Activated naive CD4-positive, alpha-beta T cell treated with anti-CD3 and anti-CD28 coated beads, Interleukin-2, amount 10 ng/mL, durations not matched to agents 7 days and 5 days (primary cell): ENCODE data around the gene ZMYM3.
"Not testable (repeated sequence)": the region's sequence is repeated elsewhere in the genome, so short reads cannot be mapped to it uniquely, and the experiment has no call there.

Source experiments
- CTCF ChIA-PET: fragments of 350-600 bp; sonication (Branson Sonifier 250); formaldehyde crosslinking; loops from one replicate; lab custom pipeline; 2021; ENCODE audit warnings: antibody characterized with exemption; lab: Charles Lee
- DNase-seq: peaks from one replicate; pipeline ENCODE4 v3.0.0-alpha.2; 2020
- H3K27ac Mint-ChIP-seq: one replicate; pipeline ENCODE4 v1.8.0; 2021; ENCODE audit warnings: mild to moderate bottlenecking, moderate library complexity, mixed read lengths
- H3K27me3 Mint-ChIP-seq: one replicate; pipeline ENCODE4 v1.8.0; 2021; ENCODE audit warnings: mild to moderate bottlenecking, mixed read lengths
- H3K36me3 Mint-ChIP-seq: one replicate; pipeline ENCODE4 v1.8.0; 2021; ENCODE audit warnings: mixed read lengths
- H3K4me1 Mint-ChIP-seq: one replicate; pipeline ENCODE4 v1.8.0; 2021; ENCODE audit warnings: mixed read lengths
- H3K4me3 Mint-ChIP-seq: one replicate; pipeline ENCODE4 v1.8.0; 2021; ENCODE audit warnings: mild to moderate bottlenecking, moderate library complexity, mixed read lengths
- H3K9me3 Mint-ChIP-seq: one replicate; pipeline ENCODE4 v1.8.0; 2021; ENCODE audit warnings: mixed read lengths

Gene ZMYM3

GRCh38 chrX:71254092-71254963, at the start of gene ZMYM3:
Gene ZMYM3 (minus strand): TSS chrX:71254140. CDS start chrX:71253255, 885 bp downstream.
- CTCF ChIA-PET = interaction anchor here (0.7 to 2.1 kb wide), 3 partner anchors 29 to 131 kb away, joined by 3 to 6 read pairs (median 3); partner anchors contain the start of gene NONO
- peak; percentile 87 for DNase-seq
- Mint-ChIP-seq H3K4me3 (peak within 1 kb of the TSS; percentile 93), H3K9me3 (no peaks in the 10 kb centered on the region), H3K27me3 (no peaks in the 10 kb centered on the region), H3K36me3 (peaks cover 7% of the 10 kb centered on the region), H3K4me1 (peaks cover 41% of the 10 kb centered on the region), H3K27ac (peak within 1 kb of the TSS; percentile 90)

GRCh38 chrX:71302461-71303213, 48.7 kb upstream of the ZMYM3 start:
- H3K4me3 Mint-ChIP-seq = no peak overlapping the region
- CTCF ChIA-PET = no interaction called here
- H3K4me1 Mint-ChIP-seq = peaks cover 18% of the 10 kb centered on the region
- no peak for DNase-seq
- peaks cover 54% of the 10 kb centered on the region for H3K36me3 Mint-ChIP-seq
- no peaks in the 10 kb centered on the region for H3K27me3 Mint-ChIP-seq
- peak overlapping the region; percentile 65 for H3K27ac Mint-ChIP-seq
- H3K9me3 Mint-ChIP-seq = no peaks in the 10 kb centered on the region

- H3K9me3 Mint-ChIP-seq = no peaks in the 10 kb centered on the region
- H3K27ac Mint-ChIP-seq = peak within 1 kb of the TSS; percentile 65
- peaks cover 18% of the 10 kb centered on the region for H3K4me1 Mint-ChIP-seq
- CTCF ChIA-PET = no interaction called here
- H3K4me3 Mint-ChIP-seq = no peak within 1 kb of the TSS
- H3K27me3 Mint-ChIP-seq = no peaks in the 10 kb centered on the region
- no peak for DNase-seq
- peaks cover 65% of the 10 kb centered on the region for H3K36me3 Mint-ChIP-seq
Observed at GRCh38 chrX:71301195-71301924, 47.4 kb upstream of the ZMYM3 start, which contains the start of gene ITGB1BP2. Gene ITGB1BP2 (plus strand): TSS chrX:71301750. CDS start chrX:71301807, 57 bp downstream.

- H3K27me3 Mint-ChIP-seq, H3K9me3 Mint-ChIP-seq, H3K4me3 Mint-ChIP-seq, CTCF ChIA-PET, H3K27ac Mint-ChIP-seq, DNase-seq: not testable (repeated sequence)
- Mint-ChIP-seq H3K36me3 (peaks cover 68% of the 10 kb centered on the region), H3K4me1 (peaks cover 18% of the 10 kb centered on the region)
Observed at GRCh38 chrX:71300495-71300894, 46.6 kb upstream of the ZMYM3 start.

- DNase-seq, H3K4me3 Mint-ChIP-seq, CTCF ChIA-PET, H3K27me3 Mint-ChIP-seq, H3K9me3 Mint-ChIP-seq, H3K27ac Mint-ChIP-seq: not testable (repeated sequence)
- H3K36me3 Mint-ChIP-seq = peaks cover 68% of the 10 kb centered on the region
- peaks cover 18% of the 10 kb centered on the region for H3K4me1 Mint-ChIP-seq
Observed at GRCh38 chrX:71300064-71300463, 46.1 kb upstream of the ZMYM3 start.

- Mint-ChIP-seq H3K27me3 (no peaks in the 10 kb centered on the region), H3K4me1 (peaks cover 18% of the 10 kb centered on the region), H3K9me3 (no peaks in the 10 kb centered on the region), H3K36me3 (peaks cover 62% of the 10 kb centered on the region), H3K27ac (no peak overlapping the region), H3K4me3 (no peak overlapping the region)
- no peak for DNase-seq
- CTCF ChIA-PET = interaction anchor here (0.7 kb wide), 1 partner anchor 254 kb away, joined by 3 read pairs; no protein-coding TSS in a partner anchor
Observed at GRCh38 chrX:71298119-71298518, 44.2 kb upstream of the ZMYM3 start.

- H3K36me3 Mint-ChIP-seq = peaks cover 55% of the 10 kb centered on the region
- no peaks in the 10 kb centered on the region for H3K27me3 Mint-ChIP-seq
- H3K4me1 Mint-ChIP-seq = peaks cover 9% of the 10 kb centered on the region
- no peak for DNase-seq
- no peak overlapping the region for H3K4me3 Mint-ChIP-seq
- CTCF ChIA-PET = no interaction called here
- H3K27ac Mint-ChIP-seq = no peak overlapping the region
- H3K9me3 Mint-ChIP-seq = no peaks in the 10 kb centered on the region
Observed at GRCh38 chrX:71296806-71297205, 42.9 kb upstream of the ZMYM3 start.

- Mint-ChIP-seq H3K4me1 (peaks cover 7% of the 10 kb centered on the region), H3K27ac (no peak overlapping the region), H3K9me3 (no peaks in the 10 kb centered on the region), H3K27me3 (no peaks in the 10 kb centered on the region), H3K4me3 (no peak overlapping the region), H3K36me3 (peaks cover 42% of the 10 kb centered on the region)
- CTCF ChIA-PET = interaction anchor here (0.6 kb wide), 1 partner anchor 253 kb away, joined by 4 read pairs; no protein-coding TSS in a partner anchor
- DNase-seq = no peak
Observed at GRCh38 chrX:71292669-71293365, 38.9 kb upstream of the ZMYM3 start.

GRCh38 chrX:71291381-71291780, 37.4 kb upstream of the ZMYM3 start:
- Mint-ChIP-seq H3K4me1 (peaks cover 10% of the 10 kb centered on the region), H3K27me3 (no peaks in the 10 kb centered on the region), H3K36me3 (peaks cover 28% of the 10 kb centered on the region), H3K9me3 (no peaks in the 10 kb centered on the region), H3K4me3 (no peak overlapping the region), H3K27ac (no peak overlapping the region)
- no peak for DNase-seq
- CTCF ChIA-PET = interaction anchor here (1.0 kb wide), 1 partner anchor 75 kb away, joined by 3 read pairs; the partner anchor contains the start of gene TAF1

GRCh38 chrX:71285929-71286328, 32.0 kb upstream of the ZMYM3 start:
- no peaks in the 10 kb centered on the region for H3K9me3 Mint-ChIP-seq
- no peak overlapping the region for H3K27ac Mint-ChIP-seq
- peaks cover 28% of the 10 kb centered on the region for H3K4me1 Mint-ChIP-seq
- DNase-seq = no peak
- H3K36me3 Mint-ChIP-seq = peaks cover 24% of the 10 kb centered on the region
- CTCF ChIA-PET = no interaction called here
- no peaks in the 10 kb centered on the region for H3K27me3 Mint-ChIP-seq
- peak overlapping the region; percentile 95 for H3K4me3 Mint-ChIP-seq

- H3K9me3 Mint-ChIP-seq = no peaks in the 10 kb centered on the region
- peak; percentile 90 for DNase-seq
- H3K36me3 Mint-ChIP-seq = peaks cover 16% of the 10 kb centered on the region
- peaks cover 4% of the 10 kb centered on the region for H3K27me3 Mint-ChIP-seq
- peaks cover 24% of the 10 kb centered on the region for H3K4me1 Mint-ChIP-seq
- H3K27ac Mint-ChIP-seq = peak within 1 kb of the TSS; percentile 99
- CTCF ChIA-PET = interaction anchor here (0.7 to 1.2 kb wide), 2 partner anchors 29 to 61 kb away, joined by 3 to 6 read pairs; partner anchors contain the start of gene ZMYM3
- peak within 1 kb of the TSS; percentile 95 for H3K4me3 Mint-ChIP-seq
Observed at GRCh38 chrX:71283403-71284143, 29.6 kb upstream of the ZMYM3 start, which contains the start of gene NONO. Gene NONO (plus strand): TSS chrX:71283635. CDS start chrX:71290638, 7,003 bp downstream.

GRCh38 chrX:71282514-71283402, 28.8 kb upstream of the ZMYM3 start:
- Mint-ChIP-seq H3K4me1 (peaks cover 23% of the 10 kb centered on the region), H3K4me3 (peak overlapping the region; percentile 95), H3K27me3 (peaks cover 4% of the 10 kb centered on the region), H3K27ac (peak overlapping the region; percentile 99), H3K9me3 (no peaks in the 10 kb centered on the region), H3K36me3 (peaks cover 15% of the 10 kb centered on the region)
- CTCF ChIA-PET = interaction anchor here (0.7 to 1.2 kb wide), 2 partner anchors 28 to 60 kb away, joined by 3 to 6 read pairs; partner anchors contain the start of gene ZMYM3
- peak; percentile 62 for DNase-seq
